OCI-LY7 (cell line): ENCODE data around the gene MUL1. TPM values are rescaled to one million over a fixed set of nuclear protein-coding genes. Genes with fewer than 3 reads are reported as not detected.

Experiments used
- BruUV-seq: library from RNA; stranded (reverse); fragments of 400-500 nt; replicated peaks from 2 replicates; lab custom pipeline; 2021; lab: Mats Ljungman, UMichigan
- CTCF ChIA-PET: fragments of 300-600 bp; sonication (Branson Sonifier 250); formaldehyde crosslinking; loops from one replicate; lab custom pipeline; 2022; ENCODE audit warnings: antibody characterized with exemption; ENCODE audit not compliant: unreplicated experiment; lab: Charles Lee
- POLR2A ChIA-PET: fragments of 300-600 bp; sonication (Branson Sonifier 250); formaldehyde crosslinking; loops from one replicate; lab custom pipeline; 2022; ENCODE audit warnings: antibody characterized with exemption; lab: Charles Lee
- DNase-seq: peaks from one replicate; pipeline ENCODE4 v3.0.0-alpha.2; 2015; ENCODE audit warnings: low spot score
- H2AFZ ChIP-seq: fragments of 200-600 bp; sonication (generic), shearing (Covaris generic); 2 replicates; pipeline ENCODE4 v1.6.1; 2014; ENCODE audit warnings: mild to moderate bottlenecking, antibody characterized with exemption, low read length, moderate library complexity
- H3K27ac ChIP-seq: fragments of 200-600 bp; sonication (generic); 2 replicates; pipeline ENCODE4 v1.5.1; 2014; ENCODE audit warnings: mixed run types, low read depth, mild to moderate bottlenecking, moderate library complexity, low read length, inconsistent platforms; ENCODE audit not compliant: poor library complexity, severe bottlenecking
- H3K36me3 ChIP-seq: fragments of 200-600 bp; sonication (generic); 2 replicates; pipeline ENCODE4 v1.6.1; 2014; ENCODE audit warnings: mild to moderate bottlenecking, antibody characterized with exemption, low read length, moderate library complexity, mixed read lengths; ENCODE audit not compliant: insufficient read depth
- H3K4me1 ChIP-seq: fragments of 200-600 bp; sonication (generic); 2 replicates; pipeline ENCODE4 v1.5.1; 2014; ENCODE audit warnings: mild to moderate bottlenecking, low read length; ENCODE audit not compliant: insufficient read depth, poor library complexity, severe bottlenecking
- H3K4me2 ChIP-seq: fragments of 200-600 bp; sonication (generic); 2 replicates; pipeline ENCODE4 v1.6.1; 2014; ENCODE audit warnings: mild to moderate bottlenecking, low read length
- H3K4me3 ChIP-seq: fragments of 200-600 bp; sonication (generic); 2 replicates; pipeline ENCODE4 v1.5.1; 2014; ENCODE audit warnings: mild to moderate bottlenecking, low read depth, low read length; ENCODE audit not compliant: poor library complexity, severe bottlenecking
- H3K79me2 ChIP-seq: fragments of 200-600 bp; sonication (generic); 2 replicates; pipeline ENCODE4 v1.6.1; 2016; ENCODE audit warnings: low read depth, mild to moderate bottlenecking, low read length, moderate library complexity, mixed read lengths; ENCODE audit not compliant: insufficient read depth
- H3K9me2 ChIP-seq: fragments of 200-600 bp; sonication (generic); 2 replicates; pipeline ENCODE4 v1.6.1; 2016; ENCODE audit warnings: mild to moderate bottlenecking, low read length, mixed read lengths; ENCODE audit not compliant: insufficient read depth
- H3K9me3 ChIP-seq: fragments of 200-600 bp; sonication (generic); 2 replicates; pipeline ENCODE4 v1.6.1; 2014; ENCODE audit warnings: mild to moderate bottlenecking, mixed run types, low read length, mixed read lengths
- H4K20me1 ChIP-seq: fragments of 200-600 bp; sonication (generic); 2 replicates; pipeline ENCODE4 v1.6.1; 2014; ENCODE audit warnings: mild to moderate bottlenecking, antibody characterized with exemption, low read length, moderate library complexity, mixed read lengths; ENCODE audit not compliant: insufficient read depth
- CTCF ChIP-seq: fragments of 200-600 bp; sonication (generic); conservative IDR thresholded peaks from 2 replicates; pipeline ENCODE4 v1.5.1; 2014; ENCODE audit warnings: mild to moderate bottlenecking, antibody characterized with exemption, low read length, moderate library complexity, mixed read lengths
- EZH2phosphoT487 ChIP-seq: fragments of 200-600 bp; sonication (generic); IDR thresholded peaks from 2 replicates; pipeline ENCODE4 v1.6.1; 2018; ENCODE audit warnings: low read depth, borderline replicate concordance, mild to moderate bottlenecking, mixed run types, antibody characterized with exemption, low read length, moderate library complexity, mixed read lengths
- intact Hi-C: fragments of 100-400 bp; cut with micrococcal nuclease; formaldehyde crosslinking; loops from one replicate; pipeline ENCODE4 v1.10.0; 2022; ENCODE audit not compliant: unreplicated experiment
- total RNA-seq, 2 experiments: library from RNA; depleted of rRNA in 1 of 2; stranded (reverse); fragments of >200 nt in 1 of 2; shearing (Covaris generic) in 1 of 2; gene quantifications; 2 replicates each; pipeline ENCODE4 v1.2.3, GENCODE V29; 2014 to 2022

MUL1 gene
- total RNA-seq, 2 experiments from 2014 or later, result 16.3 to 25.2 TPM

GRCh38 chr1:20449735-20450311 lies 58.1 kb downstream of the MUL1 start:
- Histone ChIP-seq H3K79me2 (no peaks in the 10 kb centered on the region), H3K36me3 (no peaks in the 10 kb centered on the region), H3K9me2 (no peaks in the 10 kb centered on the region), H4K20me1 (no peaks in the 10 kb centered on the region), H2AFZ (no peak overlapping the region), H3K27ac (no peak overlapping the region), H3K4me2 (no peak overlapping the region), H3K4me3 (no peak overlapping the region), H3K4me1 (no peaks in the 10 kb centered on the region), H3K9me3 (no peaks in the 10 kb centered on the region)
- POLR2A ChIA-PET, result no interaction called here
- DNase-seq, result no peak
- intact Hi-C loops, result no loop called here
- no TSS peak for BruUV-seq
- no peak for TF ChIP-seq EZH2phosphoT487
- TF ChIP-seq CTCF, result no peak
- CTCF ChIA-PET, result no interaction called here

Other genes starting within 250 kb of the MUL1 start
- gene VWA5B1, start 217.3 kb downstream of the MUL1 start, total RNA-seq (2014; rRNA removed; shearing (Covaris generic)), result 0.18 and 0.25 TPM in 2 replicates
- gene VWA5B1, start 217.3 kb downstream of the MUL1 start, total RNA-seq (2022), result 0.13 and 0.19 TPM in 2 replicates
- gene CAMK2N1, start 21.9 kb downstream of the MUL1 start, total RNA-seq (2014; rRNA removed; shearing (Covaris generic)), result not detected in 2 replicates
- not detected in 2 replicates for gene CAMK2N1, start 21.9 kb downstream of the MUL1 start, total RNA-seq (2022)
- gene FAM43B, start 44.4 kb upstream of the MUL1 start, total RNA-seq (2014; rRNA removed; shearing (Covaris generic)), result not detected in 2 replicates
- gene FAM43B, start 44.4 kb upstream of the MUL1 start, total RNA-seq (2022), result not detected in 2 replicates
- not detected in 2 replicates for gene CDA, start 80.9 kb upstream of the MUL1 start, total RNA-seq (2014; rRNA removed; shearing (Covaris generic))
- gene CDA, start 80.9 kb upstream of the MUL1 start, total RNA-seq (2022), result not detected in 2 replicates
- 8.2 and 8.9 TPM in 2 replicates for gene PINK1, start 125.3 kb upstream of the MUL1 start, total RNA-seq (2014; rRNA removed; shearing (Covaris generic))
- 13.4 and 15.7 TPM in 2 replicates for gene PINK1, start 125.3 kb upstream of the MUL1 start, total RNA-seq (2022)
- 95.1 and 111 TPM in 2 replicates for gene DDOST, start 153.2 kb upstream of the MUL1 start, total RNA-seq (2014; rRNA removed; shearing (Covaris generic))
- gene DDOST, start 153.2 kb upstream of the MUL1 start, total RNA-seq (2022), result 136 and 148 TPM in 2 replicates
- gene KIF17, start 209.9 kb upstream of the MUL1 start, total RNA-seq (2014; rRNA removed; shearing (Covaris generic)), result not detected in 2 replicates
- gene KIF17, start 209.9 kb upstream of the MUL1 start, total RNA-seq (2022), result 0.74 and 1.1 TPM in 2 replicates
- 0.46 TPM in 1 of 2 replicates, not detected in the other for gene SH2D5, start 224.6 kb upstream of the MUL1 start, total RNA-seq (2014; rRNA removed; shearing (Covaris generic))
- gene SH2D5, start 224.6 kb upstream of the MUL1 start, total RNA-seq (2022), result 0.42 and 0.68 TPM in 2 replicates